WERI-Rb-1 (cell line): ENCODE measurements around the gene NPAS1.
A peak's percentile ranks its signal among the peaks of the same experiment; 100 is the strongest.

Experiments used
- DNase-seq: peaks from one replicate; pipeline ENCODE4 v3.0.0-alpha.2; 2020
- H3K27ac ChIP-seq: fragments of 250-450 bp; sonication (Bioruptor Pico); 2 replicates; pipeline ENCODE4 v1.5.1; 2020; ENCODE audit warnings: mild to moderate bottlenecking, moderate library complexity
- H3K27me3 ChIP-seq: fragments of 250-450 bp; sonication (Bioruptor Pico); 2 replicates; pipeline ENCODE4 v1.5.1; 2021; ENCODE audit warnings: mild to moderate bottlenecking, low read depth, moderate library complexity; ENCODE audit not compliant: insufficient read depth, severe bottlenecking
- H3K36me3 ChIP-seq: fragments of 250-450 bp; sonication (Bioruptor Pico); 2 replicates; pipeline ENCODE4 v1.5.1; 2020; ENCODE audit warnings: mild to moderate bottlenecking, moderate library complexity
- H3K4me3 ChIP-seq: 2 replicates; pipeline ENCODE4 v1.5.1; 2011; ENCODE audit warnings: low read depth, mild to moderate bottlenecking, control low read depth, low read length
- H3K9me3 ChIP-seq: fragments of 250-450 bp; sonication (Bioruptor Pico); 2 replicates; pipeline ENCODE4 v1.5.1; 2021; ENCODE audit warnings: mild to moderate bottlenecking, moderate library complexity; ENCODE audit not compliant: severe bottlenecking
- TF ChIP-seq, protein P1 (sequence below): IDR thresholded peaks from 2 replicates; pipeline ENCODE4 v1.5.1; 2011; ENCODE audit warnings: low read depth, mild to moderate bottlenecking, control low read depth, inconsistent platforms, low read length

Gene NPAS1

DNA sequence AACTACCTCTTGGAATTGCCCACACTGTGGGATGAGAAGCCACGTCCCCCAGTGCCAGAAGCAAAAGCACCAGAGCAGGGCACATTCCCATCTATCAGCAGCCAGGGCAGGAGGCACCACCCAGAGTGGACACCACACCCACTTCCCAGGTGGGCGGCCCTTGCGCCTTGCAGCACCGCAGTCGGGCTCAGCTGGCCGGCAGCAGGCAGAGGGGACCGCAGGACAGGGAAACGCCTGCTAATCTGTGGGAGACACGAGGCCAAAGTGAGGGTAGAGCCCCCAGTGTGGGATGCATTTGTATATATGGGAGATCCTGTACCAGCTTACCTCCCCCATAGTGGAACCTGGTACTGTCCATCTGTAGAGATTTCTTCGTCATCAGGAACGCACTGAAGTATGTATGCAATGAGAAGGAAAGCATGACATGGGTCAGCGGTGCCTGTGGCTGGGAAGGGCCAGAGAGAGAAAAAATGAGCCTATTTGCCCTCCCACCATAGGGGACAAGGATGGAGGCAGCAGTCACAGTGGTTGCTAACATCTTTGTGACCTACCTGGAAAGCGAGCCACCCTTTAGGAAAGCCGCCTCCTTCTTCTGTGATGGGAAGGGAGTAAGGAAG is 30.9 kb upstream of the NPAS1 start:
- H3K27me3 ChIP-seq, result no peaks in the 10 kb centered on the region
- TF ChIP-seq, protein P1, sequence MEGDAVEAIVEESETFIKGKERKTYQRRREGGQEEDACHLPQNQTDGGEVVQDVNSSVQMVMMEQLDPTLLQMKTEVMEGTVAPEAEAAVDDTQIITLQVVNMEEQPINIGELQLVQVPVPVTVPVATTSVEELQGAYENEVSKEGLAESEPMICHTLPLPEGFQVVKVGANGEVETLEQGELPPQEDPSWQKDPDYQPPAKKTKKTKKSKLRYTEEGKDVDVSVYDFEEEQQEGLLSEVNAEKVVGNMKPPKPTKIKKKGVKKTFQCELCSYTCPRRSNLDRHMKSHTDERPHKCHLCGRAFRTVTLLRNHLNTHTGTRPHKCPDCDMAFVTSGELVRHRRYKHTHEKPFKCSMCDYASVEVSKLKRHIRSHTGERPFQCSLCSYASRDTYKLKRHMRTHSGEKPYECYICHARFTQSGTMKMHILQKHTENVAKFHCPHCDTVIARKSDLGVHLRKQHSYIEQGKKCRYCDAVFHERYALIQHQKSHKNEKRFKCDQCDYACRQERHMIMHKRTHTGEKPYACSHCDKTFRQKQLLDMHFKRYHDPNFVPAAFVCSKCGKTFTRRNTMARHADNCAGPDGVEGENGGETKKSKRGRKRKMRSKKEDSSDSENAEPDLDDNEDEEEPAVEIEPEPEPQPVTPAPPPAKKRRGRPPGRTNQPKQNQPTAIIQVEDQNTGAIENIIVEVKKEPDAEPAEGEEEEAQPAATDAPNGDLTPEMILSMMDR, result no peak
- H3K4me3 ChIP-seq, result no peak overlapping the region
- H3K9me3 ChIP-seq, result no peaks in the 10 kb centered on the region
- no peak overlapping the region for H3K27ac ChIP-seq
- H3K36me3 ChIP-seq, result peaks cover 45% of the 10 kb centered on the region
- DNase-seq, result no peak

DNA sequence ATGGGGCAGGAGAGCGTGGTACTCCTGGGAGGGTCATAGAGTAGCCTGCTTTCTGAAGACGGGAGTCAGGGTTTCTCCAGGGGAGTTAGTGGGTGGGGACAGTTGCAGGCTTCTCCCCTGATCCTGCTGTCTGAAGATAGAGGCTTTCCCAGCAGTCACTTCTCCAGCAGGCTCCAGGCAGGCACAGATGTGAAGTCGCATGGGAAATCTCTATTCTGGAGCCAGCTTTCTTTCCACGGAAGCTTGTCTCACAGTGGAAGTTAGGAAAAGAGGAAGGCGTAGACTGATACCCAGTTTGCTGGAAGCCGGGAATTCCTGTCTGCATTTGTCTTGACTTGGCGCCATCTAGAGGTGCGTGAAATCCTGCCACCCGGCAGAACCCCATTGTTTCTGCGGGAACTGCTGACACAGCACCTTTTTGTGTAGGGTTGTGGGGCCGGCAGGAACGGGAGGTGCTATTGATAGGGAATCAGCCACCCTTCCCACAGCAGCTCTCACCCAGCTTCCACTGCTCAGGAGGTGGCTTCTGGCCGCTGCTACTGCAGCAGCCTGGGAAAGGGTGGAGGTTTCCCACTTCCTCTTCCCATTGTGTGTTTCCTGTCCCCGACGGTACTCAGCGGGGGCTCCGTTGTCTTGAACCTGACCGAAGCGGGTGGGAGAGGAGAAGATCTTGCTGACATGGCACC is 28.5 kb upstream of the NPAS1 start:
- TF ChIP-seq, protein P1, result peak; percentile 72
- DNase-seq, result peak; percentile 79
- Histone ChIP-seq H3K27ac (no peak overlapping the region), H3K9me3 (no peaks in the 10 kb centered on the region), H3K4me3 (no peak overlapping the region), H3K36me3 (peaks cover 45% of the 10 kb centered on the region), H3K27me3 (no peaks in the 10 kb centered on the region)

DNA sequence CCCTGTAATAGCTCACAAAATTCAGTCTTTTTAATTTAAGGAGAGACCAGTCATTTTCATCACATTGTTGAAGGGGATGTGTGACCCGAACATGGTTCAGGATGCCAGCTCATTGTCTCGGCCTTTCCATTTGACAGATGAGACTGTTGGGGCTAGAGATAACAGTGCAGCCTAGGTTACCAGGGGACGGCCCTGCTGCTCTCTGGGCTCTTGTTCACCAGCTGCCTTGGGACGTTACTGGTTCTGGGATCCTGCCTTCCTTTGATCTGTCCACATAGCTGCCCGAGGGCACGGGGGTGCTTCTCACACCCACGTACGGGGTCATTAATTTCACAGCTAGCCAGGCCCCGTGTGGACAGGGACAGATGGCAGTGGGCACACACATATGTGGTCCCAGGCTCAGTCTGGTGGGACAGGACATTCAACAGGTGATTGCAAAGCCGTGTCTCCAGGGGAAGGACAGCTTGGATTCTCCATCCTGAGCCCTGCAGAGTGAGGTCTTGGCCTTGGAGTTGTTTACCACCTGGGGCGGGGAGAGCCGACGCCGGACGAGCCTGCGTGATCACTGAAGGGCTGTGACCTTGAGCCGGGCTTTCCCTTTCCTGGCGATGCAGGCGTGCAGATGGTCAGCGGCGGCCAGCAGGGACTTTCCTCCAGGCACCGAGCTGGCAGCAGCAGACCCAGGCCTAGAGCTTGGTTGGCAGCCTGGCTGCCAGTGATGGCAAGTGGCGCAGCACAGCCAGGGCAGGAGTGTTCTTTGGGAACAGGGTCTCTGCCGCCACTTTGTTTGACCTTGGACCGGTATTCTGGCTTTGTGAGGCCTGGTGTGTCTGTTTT is 26.7 kb upstream of the NPAS1 start:
- H3K27me3 ChIP-seq, result no peaks in the 10 kb centered on the region
- TF ChIP-seq, protein P1, result no peak
- H3K9me3 ChIP-seq, result no peaks in the 10 kb centered on the region
- peaks cover 55% of the 10 kb centered on the region for H3K36me3 ChIP-seq
- H3K4me3 ChIP-seq, result no peak overlapping the region
- DNase-seq, result no peak
- no peak overlapping the region for H3K27ac ChIP-seq

DNA sequence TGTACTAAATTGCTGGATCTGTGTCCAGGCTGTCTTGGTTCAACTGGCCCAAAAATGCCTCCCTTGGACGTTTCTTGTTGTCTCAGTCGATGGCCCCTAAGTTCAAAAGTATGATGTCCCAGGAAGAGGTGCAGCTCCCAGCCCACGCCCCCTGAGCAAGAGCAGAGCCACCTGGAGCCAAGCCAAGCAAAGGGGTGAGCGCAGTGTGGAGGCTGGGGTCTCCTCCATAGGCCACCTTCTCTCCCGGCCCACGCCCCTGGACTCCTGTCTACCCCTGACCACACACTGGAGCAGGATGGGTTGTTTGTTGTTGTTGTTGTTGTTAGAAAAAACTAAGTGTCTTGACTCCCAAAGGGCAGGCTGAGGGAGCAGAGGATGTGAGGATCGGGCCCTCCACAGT is 26.0 kb upstream of the NPAS1 start:
- Histone ChIP-seq H3K27me3 (no peaks in the 10 kb centered on the region), H3K36me3 (peaks cover 60% of the 10 kb centered on the region), H3K9me3 (no peaks in the 10 kb centered on the region), H3K27ac (no peak overlapping the region), H3K4me3 (no peak overlapping the region)
- DNase-seq, result no peak
- TF ChIP-seq, protein P1, result no peak

DNA sequence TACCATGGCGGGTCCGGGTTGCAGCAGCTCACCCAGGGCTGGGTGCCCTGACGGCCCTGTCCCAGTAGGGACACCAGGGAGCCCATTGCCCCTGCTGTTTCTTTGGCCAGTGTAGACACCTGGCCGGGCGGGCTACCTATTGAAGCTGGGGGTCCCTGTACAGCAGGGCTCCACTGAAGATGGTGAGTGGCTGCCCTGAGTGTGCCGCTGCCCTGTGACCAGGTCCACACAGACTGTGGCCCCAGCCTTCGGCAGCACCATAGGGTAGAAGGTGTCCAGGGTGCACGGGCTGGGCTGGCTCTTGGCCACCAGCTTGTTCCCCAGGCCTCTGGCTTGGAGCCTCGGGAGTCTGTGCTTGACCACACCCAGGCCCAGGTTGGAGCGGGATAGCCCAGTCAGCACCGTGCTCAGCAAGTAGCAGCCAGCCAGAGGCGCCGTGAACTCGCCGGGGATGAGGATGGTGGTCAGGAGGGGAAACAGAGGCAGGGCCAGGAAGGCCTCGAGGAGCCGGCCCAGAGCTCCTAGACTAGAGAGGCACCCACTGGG is 25.4 kb upstream of the NPAS1 start:
- Histone ChIP-seq H3K27me3 (no peaks in the 10 kb centered on the region), H3K4me3 (no peak overlapping the region), H3K27ac (no peak overlapping the region), H3K9me3 (no peaks in the 10 kb centered on the region), H3K36me3 (peaks cover 60% of the 10 kb centered on the region)
- no peak for DNase-seq
- TF ChIP-seq, protein P1, result no peak
